HG02610 (cell line): ENCODE data around the gene CDKN2B.
A peak's percentile ranks its signal among the peaks of the same experiment; 100 is the strongest.

ENCODE experiments used
- ATAC-seq: cut with Tn5 transposase; IDR thresholded peaks from one replicate; pipeline ENCODE4 v1.9.1; 2021; ENCODE audit warnings: mild to moderate bottlenecking, moderate library complexity; ENCODE audit not compliant: unreplicated experiment

The CDKN2B gene

GRCh38 chr9:21995006-21995665, 14.0 kb downstream of the CDKN2B start:
- ATAC-seq = peak; percentile 81

GRCh38 chr9:21994556-21995005, 14.5 kb downstream of the CDKN2B start, which contains the start of gene CDKN2B-AS1:
CDKN2B-AS1 (plus strand) TSS chr9:21994791.
- peak; percentile 44 for ATAC-seq

- ATAC-seq = peak; percentile 31
Measured at GRCh38 chr9:21993893-21994555, 15.1 kb downstream of the CDKN2B start, which contains the start of gene CDKN2A. CDKN2A (minus strand) TSS chr9:21994392.

GRCh38 chr9:21993007-21993406, 16.1 kb downstream of the CDKN2B start:
- ATAC-seq = no peak

GRCh38 chr9:21991072-21991959, 17.8 kb downstream of the CDKN2B start:
- no peak for ATAC-seq

GRCh38 chr9:21989440-21990189, 19.5 kb downstream of the CDKN2B start:
- ATAC-seq = no peak

GRCh38 chr9:21988056-21988990, 20.8 kb downstream of the CDKN2B start:
- no peak for ATAC-seq

- ATAC-seq = peak; percentile 45
Measured at GRCh38 chr9:21985964-21986667, 23.0 kb downstream of the CDKN2B start.

GRCh38 chr9:21984101-21984500, 25.0 kb downstream of the CDKN2B start:
- no peak for ATAC-seq

GRCh38 chr9:21983561-21983935, 25.6 kb downstream of the CDKN2B start:
- no peak for ATAC-seq

GRCh38 chr9:21982861-21983560, 26.1 kb downstream of the CDKN2B start:
- ATAC-seq = no peak

- no peak for ATAC-seq
Measured at GRCh38 chr9:21982391-21982790, 26.7 kb downstream of the CDKN2B start.

GRCh38 chr9:21976334-21976875, 32.7 kb downstream of the CDKN2B start:
- ATAC-seq = no peak

- ATAC-seq = peak; percentile 47
Measured at GRCh38 chr9:21974722-21975409, 34.2 kb downstream of the CDKN2B start.

- ATAC-seq = no peak
Measured at GRCh38 chr9:21974343-21974721, 34.8 kb downstream of the CDKN2B start.

GRCh38 chr9:21972361-21972760, 36.7 kb downstream of the CDKN2B start:
- ATAC-seq = no peak

GRCh38 chr9:21970800-21971640, 38.1 kb downstream of the CDKN2B start:
- no peak for ATAC-seq
